IMR-90 (cell line): ENCODE data around the gene MRPL43.

Experiments used
- CEBPB ChIP-seq: IDR thresholded peaks from 2 replicates; pipeline ENCODE4 v1.6.1; 2012; ENCODE audit warnings: low read depth, low read length, improper control_type of control experiment
- CTCF ChIP-seq: conservative IDR thresholded peaks from 2 replicates; pipeline ENCODE4 v1.5.1; 2012; ENCODE audit warnings: mild to moderate bottlenecking, low read depth, low read length, improper control_type of control experiment
- ELK1 ChIP-seq: fragments of 150-350 bp; IDR thresholded peaks from 2 replicates; pipeline ENCODE4 v1.6.1; 2016; ENCODE audit warnings: low read depth, mild to moderate bottlenecking, low read length, moderate library complexity, borderline replicate concordance
- MAFK ChIP-seq: IDR thresholded peaks from 2 replicates; pipeline ENCODE4 v1.6.1; 2012; ENCODE audit warnings: low read depth, low read length, improper control_type of control experiment
- MAZ ChIP-seq: IDR thresholded peaks from 2 replicates; pipeline ENCODE4 v1.6.1; 2012; ENCODE audit warnings: low read depth, mild to moderate bottlenecking, low read length, improper control_type of control experiment, moderate library complexity, borderline replicate concordance
- SMC3 ChIP-seq: fragments of 150-350 bp; IDR thresholded peaks from 2 replicates; pipeline ENCODE4 v1.6.1; 2016; ENCODE audit warnings: low read depth, mild to moderate bottlenecking, antibody characterized with exemption, low read length, moderate library complexity
- TF ChIP-seq, protein P1 (sequence below): fragments of 150-350 bp; IDR thresholded peaks from 2 replicates; pipeline ENCODE4 v1.6.1; 2017; ENCODE audit warnings: mild to moderate bottlenecking, antibody characterized with exemption, low read length, low read depth

DNA sequence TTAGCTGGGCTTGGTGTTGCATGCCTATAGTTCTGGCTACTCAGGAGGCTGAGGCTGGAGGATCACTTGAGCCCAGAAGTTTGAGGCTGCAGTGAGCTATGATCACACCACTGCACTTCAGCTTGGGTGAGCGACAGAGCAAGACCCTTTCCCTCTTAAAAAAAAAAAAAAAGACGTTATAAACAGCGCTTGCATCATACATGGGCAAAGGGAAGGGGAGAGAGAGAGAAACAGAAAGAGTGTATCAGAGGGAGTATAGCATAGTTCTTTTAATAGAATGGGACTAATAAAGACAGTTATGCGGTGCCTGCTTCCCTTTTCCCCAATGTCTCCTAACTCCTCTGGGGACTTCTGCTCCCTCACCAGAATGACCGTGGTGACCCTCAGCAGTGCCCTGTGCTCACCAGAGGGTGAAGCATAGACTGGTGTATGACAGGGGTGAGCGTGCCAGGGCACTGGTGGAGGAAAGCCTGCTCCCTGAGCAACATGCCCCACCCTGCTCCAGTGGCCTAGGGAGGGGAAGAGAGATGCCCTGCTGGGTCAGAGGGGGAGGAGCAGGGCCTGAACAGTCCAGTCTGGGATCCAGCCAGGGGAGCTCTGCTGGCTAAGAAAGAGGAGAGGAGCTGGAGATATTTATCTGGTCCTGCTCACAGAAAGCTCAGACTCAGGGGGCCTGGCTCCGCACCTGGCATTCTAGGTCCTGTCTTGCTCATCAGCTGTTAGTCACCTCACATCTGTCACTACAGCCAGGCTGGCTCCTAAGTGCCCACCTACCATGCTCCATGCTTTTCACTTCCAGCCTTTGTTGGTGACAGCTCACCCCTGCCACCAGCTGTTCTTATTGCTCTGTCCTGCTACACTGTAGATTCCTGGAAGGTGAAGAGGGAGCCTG, 41.4 kb upstream of the MRPL43 start:
- TF ChIP-seq MAFK (no peak), CTCF (no peak), CEBPB (no peak), MAZ (no peak), SMC3 (no peak), ELK1 (no peak)
- TF ChIP-seq, protein P1, sequence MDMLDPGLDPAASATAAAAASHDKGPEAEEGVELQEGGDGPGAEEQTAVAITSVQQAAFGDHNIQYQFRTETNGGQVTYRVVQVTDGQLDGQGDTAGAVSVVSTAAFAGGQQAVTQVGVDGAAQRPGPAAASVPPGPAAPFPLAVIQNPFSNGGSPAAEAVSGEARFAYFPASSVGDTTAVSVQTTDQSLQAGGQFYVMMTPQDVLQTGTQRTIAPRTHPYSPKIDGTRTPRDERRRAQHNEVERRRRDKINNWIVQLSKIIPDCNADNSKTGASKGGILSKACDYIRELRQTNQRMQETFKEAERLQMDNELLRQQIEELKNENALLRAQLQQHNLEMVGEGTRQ = no peak
